HEK293 (cell line): ENCODE data around the gene IRAK2.
A peak's percentile ranks its signal among the peaks of the same experiment; 100 is the strongest.

ENCODE experiments used
- CTCF ChIA-PET: fragments of 350-600 bp; formaldehyde crosslinking; extraction: SDS; loops from one replicate; lab custom pipeline; 2021; ENCODE audit warnings: antibody characterized with exemption; lab: Yijun Ruan, JAX
- POLR2A ChIA-PET: fragments of 300-600 bp; formaldehyde crosslinking; extraction: SDS; loops from one replicate; lab custom pipeline; 2020; ENCODE audit warnings: antibody characterized with exemption, inconsistent platforms; lab: Yijun Ruan, JAX
- H3K27ac ChIP-seq: fragments of 200-500 bp; sonication (Bioruptor generic); 2 replicates; pipeline ENCODE4 v1.5.1; 2014; ENCODE audit warnings: low read depth, low read length, control low read depth, inconsistent platforms; ENCODE audit errors: extremely low read depth
- H3K36me3 ChIP-seq, 2 experiments: fragments of 200-500 bp in 1 of 2; sonication (Bioruptor generic) in 1 of 2; 1 replicate in 1 of 2; 2 replicates in 1 of 2; pipeline ENCODE4 v1.5.1; 2014 to 2017; ENCODE audit warnings: inconsistent platforms in 2 of 2, low read length in 2 of 2; ENCODE audit not compliant: control insufficient read depth in 2 of 2, insufficient read depth in 1 of 2
- H3K4me1 ChIP-seq: fragments of 200-500 bp; sonication (Bioruptor generic); 2 replicates; pipeline ENCODE4 v1.5.1; 2014; ENCODE audit warnings: mild to moderate bottlenecking, low read length, inconsistent platforms; ENCODE audit not compliant: control insufficient read depth, insufficient read depth
- H3K4me3 ChIP-seq: 2 replicates; pipeline ENCODE4 v1.5.1; 2011; ENCODE audit warnings: low read depth, mild to moderate bottlenecking, control low read depth, low read length, moderate library complexity
- H3K9me3 ChIP-seq: fragments of 200-500 bp; sonication (Bioruptor generic); 2 replicates; pipeline ENCODE4 v1.5.1; 2014; ENCODE audit warnings: low read depth, low read length, inconsistent platforms; ENCODE audit not compliant: control insufficient read depth, insufficient read depth
- FEZF1 ChIP-seq: fragments of 450-650 bp; formaldehyde crosslinking; IDR thresholded peaks from 2 replicates; pipeline ENCODE4 v1.5.1; 2016; ENCODE audit warnings: missing biosample characterization, missing genetic modification characterization
- KLF1 ChIP-seq: fragments of 450-650 bp; formaldehyde crosslinking; IDR thresholded peaks from 2 replicates; pipeline ENCODE4 v1.5.1; 2016; ENCODE audit warnings: missing biosample characterization, missing genetic modification characterization
- OVOL3 ChIP-seq: fragments of 450-650 bp; formaldehyde crosslinking; IDR thresholded peaks from 2 replicates; pipeline ENCODE4 v1.5.1; 2016; ENCODE audit warnings: missing biosample characterization, missing genetic modification characterization
- PRDM1 ChIP-seq: fragments of 450-650 bp; formaldehyde crosslinking; IDR thresholded peaks from 2 replicates; pipeline ENCODE4; 2016; ENCODE audit warnings: missing biosample characterization, missing genetic modification characterization
- SP7 ChIP-seq: fragments of 450-650 bp; formaldehyde crosslinking; IDR thresholded peaks from 2 replicates; pipeline ENCODE4 v1.5.1; 2016; ENCODE audit warnings: missing biosample characterization, missing genetic modification characterization
- ZBTB21 ChIP-seq: fragments of 450-650 bp; formaldehyde crosslinking; IDR thresholded peaks from 2 replicates; pipeline ENCODE4 v1.5.1; 2017; ENCODE audit warnings: missing biosample characterization, missing genetic modification characterization
- ZBTB7A ChIP-seq: fragments of 450-650 bp; formaldehyde crosslinking; IDR thresholded peaks from 2 replicates; pipeline ENCODE4 v1.5.1; 2016; ENCODE audit warnings: low read depth, missing biosample characterization, missing genetic modification characterization
- ZNF132 ChIP-seq: fragments of 450-650 bp; formaldehyde crosslinking; IDR thresholded peaks from 2 replicates; pipeline ENCODE4 v1.5.1; 2017; ENCODE audit warnings: missing biosample characterization, missing genetic modification characterization, borderline replicate concordance
- ZNF24 ChIP-seq: fragments of 450-650 bp; formaldehyde crosslinking; IDR thresholded peaks from 2 replicates; pipeline ENCODE4 v1.5.1; 2016; ENCODE audit warnings: missing biosample characterization, missing genetic modification characterization
- ZNF324 ChIP-seq: fragments of 450-650 bp; formaldehyde crosslinking; IDR thresholded peaks from 2 replicates; pipeline ENCODE4 v1.5.1; 2016; ENCODE audit warnings: missing biosample characterization, missing genetic modification characterization
- ZNF366 ChIP-seq: fragments of 450-650 bp; formaldehyde crosslinking; conservative IDR thresholded peaks from 2 replicates; pipeline ENCODE4 v1.5.1; 2016; ENCODE audit warnings: missing biosample characterization, missing genetic modification characterization
- ZNF37A ChIP-seq: fragments of 450-650 bp; IDR thresholded peaks from 2 replicates; pipeline ENCODE4 v1.5.1; 2018; ENCODE audit warnings: missing biosample characterization, missing genetic modification characterization
- ZNF473 ChIP-seq: fragments of 450-650 bp; formaldehyde crosslinking; IDR thresholded peaks from 2 replicates; pipeline ENCODE4 v1.5.1; 2017; ENCODE audit warnings: missing biosample characterization, missing genetic modification characterization
- ZNF510 ChIP-seq: fragments of 450-650 bp; formaldehyde crosslinking; IDR thresholded peaks from 2 replicates; pipeline ENCODE4 v1.5.1; 2018; ENCODE audit warnings: mild to moderate bottlenecking, missing genetic modification characterization, missing biosample characterization; ENCODE audit not compliant: insufficient replicate concordance
- ZNF548 ChIP-seq: fragments of 450-650 bp; formaldehyde crosslinking; IDR thresholded peaks from 2 replicates; pipeline ENCODE4 v1.5.1; 2016; ENCODE audit warnings: missing biosample characterization, missing genetic modification characterization
- ZNF549 ChIP-seq: fragments of 450-650 bp; IDR thresholded peaks from 2 replicates; pipeline ENCODE4 v1.5.1; 2018; ENCODE audit warnings: missing biosample characterization, missing genetic modification characterization, mild to moderate bottlenecking, inconsistent platforms, moderate library complexity
- ZNF558 ChIP-seq: fragments of 450-650 bp; formaldehyde crosslinking; IDR thresholded peaks from 2 replicates; pipeline ENCODE4 v1.5.1; 2016; ENCODE audit warnings: missing biosample characterization, missing genetic modification characterization
- ZNF621 ChIP-seq: fragments of 450-650 bp; formaldehyde crosslinking; IDR thresholded peaks from 2 replicates; pipeline ENCODE4 v1.5.1; 2017; ENCODE audit warnings: missing biosample characterization, missing genetic modification characterization
- TF ChIP-seq, protein P1 (sequence below): fragments of 450-650 bp; formaldehyde crosslinking; optimal IDR thresholded peaks from 2 replicates; pipeline ENCODE3; 2016; ENCODE audit warnings: missing biosample characterization, mild to moderate bottlenecking, missing genetic modification characterization
- TF ChIP-seq, protein P2 (sequence below): fragments of 450-650 bp; formaldehyde crosslinking; IDR thresholded peaks from 2 replicates; pipeline ENCODE4 v1.5.1; 2016; ENCODE audit warnings: missing biosample characterization, missing genetic modification characterization
- TF ChIP-seq, protein P3 (sequence below): fragments of 450-650 bp; formaldehyde crosslinking; IDR thresholded peaks from 2 replicates; pipeline ENCODE4; 2016; ENCODE audit warnings: missing biosample characterization, missing genetic modification characterization

IRAK2 gene

GRCh38 chr3:10187944-10188343, 23.2 kb downstream of the IRAK2 start (continued):
- TF ChIP-seq ZNF510 (tag by site-specific recombination), result no peak

DNA sequence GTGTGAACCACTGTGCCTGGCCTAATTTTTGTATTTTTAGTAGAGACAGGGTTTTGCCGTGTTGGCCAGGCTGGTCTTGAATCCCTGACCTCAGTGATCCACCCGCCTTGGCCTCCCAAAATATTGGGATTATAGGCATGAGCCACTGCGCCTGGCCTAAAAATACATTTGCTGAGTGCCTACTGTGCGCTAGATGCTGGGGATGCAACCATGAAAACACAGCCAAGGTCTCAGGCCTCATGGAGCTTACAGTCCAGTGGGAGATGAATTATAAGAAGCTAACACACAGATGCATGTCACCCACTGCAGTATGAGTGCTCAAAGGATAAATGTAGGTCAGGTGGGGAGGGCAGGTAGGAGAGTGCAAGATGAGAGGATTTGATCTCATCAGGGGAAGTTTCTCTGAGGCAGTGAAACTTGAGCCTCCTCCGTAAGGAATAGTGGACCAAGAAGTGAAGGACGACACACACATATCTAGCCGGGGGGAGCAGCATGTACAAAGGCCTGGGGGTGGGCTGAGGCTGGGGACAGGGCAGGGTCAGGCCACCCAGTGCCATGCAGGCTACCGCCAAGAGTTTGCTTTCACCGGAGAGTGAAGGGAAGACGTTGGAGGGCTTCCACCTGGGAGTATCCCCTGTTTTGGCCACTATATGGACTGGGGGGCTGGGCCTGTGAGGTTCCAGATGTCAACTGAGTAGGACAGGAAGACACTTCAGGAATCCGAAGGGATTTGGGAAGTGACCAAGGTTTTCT, 24.3 kb downstream of the IRAK2 start:
- H3K36me3 ChIP-seq, result no peaks in the 10 kb centered on the region
- H3K27ac ChIP-seq, result no peak overlapping the region
- POLR2A ChIA-PET, result no interaction called here
- 0 out of 2 replicates have a peak, but pooled peaks cover 4% of the 10 kb centered on the region for H3K4me1 ChIP-seq
- H3K4me3 ChIP-seq, result no peak overlapping the region
- no peaks in the 10 kb centered on the region for H3K9me3 ChIP-seq
- TF ChIP-seq PRDM1, result 0 out of 2 replicates have a peak, but pooled peaks have one; percentile 5
- TF ChIP-seq ZNF24 (tag by site-specific recombination), result no peak
- no peak for TF ChIP-seq ZBTB7A (tag by site-specific recombination)
- TF ChIP-seq ZNF621 (tag by site-specific recombination), result no peak
- TF ChIP-seq ZBTB21 (tag by site-specific recombination), result no peak
- TF ChIP-seq ZNF324 (tag by site-specific recombination), result no peak
- TF ChIP-seq, all 188 proteins: peak for 1
- CTCF ChIA-PET, result no interaction called here

- Histone ChIP-seq H3K4me3 (no peak overlapping the region), H3K4me1 (0 out of 2 replicates have a peak, but pooled peaks cover 4% of the 10 kb centered on the region), H3K27ac (no peak overlapping the region), H3K36me3 (no peaks in the 10 kb centered on the region), H3K9me3 (no peaks in the 10 kb centered on the region)
- POLR2A ChIA-PET, result no interaction called here
- TF ChIP-seq KLF1, result no peak
- TF ChIP-seq ZNF132 (tag by site-specific recombination), result no peak
- no peak for TF ChIP-seq ZNF548 (tag by site-specific recombination)
- no peak for TF ChIP-seq ZNF24 (tag by site-specific recombination)
- no peak for TF ChIP-seq ZNF37A (tag by site-specific recombination)
- TF ChIP-seq ZNF366 (tag by site-specific recombination), result no peak
- TF ChIP-seq, protein P1, sequence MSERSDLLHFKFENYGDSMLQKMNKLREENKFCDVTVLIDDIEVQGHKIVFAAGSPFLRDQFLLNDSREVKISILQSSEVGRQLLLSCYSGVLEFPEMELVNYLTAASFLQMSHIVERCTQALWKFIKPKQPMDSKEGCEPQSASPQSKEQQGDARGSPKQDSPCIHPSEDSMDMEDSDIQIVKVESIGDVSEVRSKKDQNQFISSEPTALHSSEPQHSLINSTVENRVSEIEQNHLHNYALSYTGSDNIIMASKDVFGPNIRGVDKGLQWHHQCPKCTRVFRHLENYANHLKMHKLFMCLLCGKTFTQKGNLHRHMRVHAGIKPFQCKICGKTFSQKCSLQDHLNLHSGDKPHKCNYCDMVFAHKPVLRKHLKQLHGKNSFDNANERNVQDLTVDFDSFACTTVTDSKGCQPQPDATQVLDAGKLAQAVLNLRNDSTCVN, result no peak
- no peak for TF ChIP-seq ZNF558 (tag by site-specific recombination)
- no peak for TF ChIP-seq FEZF1 (tag by site-specific recombination)
- no peak for TF ChIP-seq OVOL3 (tag by site-specific recombination)
- TF ChIP-seq ZNF549 (tag by site-specific recombination), result no peak
- no peak for TF ChIP-seq ZNF473
- TF ChIP-seq, protein P2, sequence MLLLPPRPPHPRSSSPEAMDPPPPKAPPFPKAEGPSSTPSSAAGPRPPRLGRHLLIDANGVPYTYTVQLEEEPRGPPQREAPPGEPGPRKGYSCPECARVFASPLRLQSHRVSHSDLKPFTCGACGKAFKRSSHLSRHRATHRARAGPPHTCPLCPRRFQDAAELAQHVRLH (tag by site-specific recombination), result no peak
- no peak for TF ChIP-seq ZNF621 (tag by site-specific recombination)
- TF ChIP-seq SP7, result no peak
- TF ChIP-seq, protein P3, sequence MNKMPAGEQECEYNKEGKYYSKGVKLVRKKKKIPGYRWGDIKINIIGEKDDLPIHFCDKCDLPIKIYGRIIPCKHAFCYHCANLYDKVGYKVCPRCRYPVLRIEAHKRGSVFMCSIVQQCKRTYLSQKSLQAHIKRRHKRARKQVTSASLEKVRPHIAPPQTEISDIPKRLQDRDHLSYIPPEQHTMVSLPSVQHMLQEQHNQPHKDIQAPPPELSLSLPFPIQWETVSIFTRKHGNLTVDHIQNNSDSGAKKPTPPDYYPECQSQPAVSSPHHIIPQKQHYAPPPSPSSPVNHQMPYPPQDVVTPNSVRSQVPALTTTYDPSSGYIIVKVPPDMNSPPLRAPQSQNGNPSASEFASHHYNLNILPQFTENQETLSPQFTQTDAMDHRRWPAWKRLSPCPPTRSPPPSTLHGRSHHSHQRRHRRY, result no peak
- no peak for TF ChIP-seq PRDM1
- CTCF ChIA-PET, result interaction anchor here (0.6 kb wide), 1 partner anchor 11 kb away, joined by 3 read pairs; no protein-coding TSS in a partner anchor
These were observed 25.0 kb downstream of the IRAK2 start for GRCh38 chr3:10189557-10190354.
